Measurements from ENCODE around the gene EPS8L3.

GRCh38 chr1:109790329-109790728 is 26.6 kb upstream of the EPS8L3 start:
- TF ChIP-seq CTCF (conservative IDR thresholded peaks at IDR 0.05; ENCODE audit: low read depth, low read length): no peak
- TF ChIP-seq EZH2 (IDR thresholded peaks at IDR 0.05; ENCODE audit: borderline replicate concordance, low read depth, low read length, poor library complexity, severe bottlenecking): no peak

All from A673 (cell line).